OCI-LY7 (cell line): Measurements from ENCODE around the gene HS6ST3.

ENCODE experiments used
- CTCF ChIP-seq: fragments of 200-600 bp; sonication (generic); conservative IDR thresholded peaks from 2 replicates; pipeline ENCODE4 v1.5.1; 2014; ENCODE audit warnings: mild to moderate bottlenecking, antibody characterized with exemption, low read length, moderate library complexity, mixed read lengths
- EZH2phosphoT487 ChIP-seq: fragments of 200-600 bp; sonication (generic); IDR thresholded peaks from 2 replicates; pipeline ENCODE4 v1.6.1; 2018; ENCODE audit warnings: low read depth, borderline replicate concordance, mild to moderate bottlenecking, mixed run types, antibody characterized with exemption, low read length, moderate library complexity, mixed read lengths

- TF ChIP-seq CTCF (no peak), EZH2phosphoT487 (no peak)
Observed at GRCh38 chr13:96552559-96552958, 462.7 kb downstream of the HS6ST3 start.
